DMS53 (cell line): ENCODE data around the gene KIAA0930.
"Not testable (repeated sequence)": the region's sequence is repeated elsewhere in the genome, so short reads cannot be mapped to it uniquely, and the experiment has no call there.

ENCODE experiments used
- DNase-seq: peaks from one replicate; lab custom pipeline; 2025; lab: John Stamatoyannopoulos, UW

Gene KIAA0930

DNA sequence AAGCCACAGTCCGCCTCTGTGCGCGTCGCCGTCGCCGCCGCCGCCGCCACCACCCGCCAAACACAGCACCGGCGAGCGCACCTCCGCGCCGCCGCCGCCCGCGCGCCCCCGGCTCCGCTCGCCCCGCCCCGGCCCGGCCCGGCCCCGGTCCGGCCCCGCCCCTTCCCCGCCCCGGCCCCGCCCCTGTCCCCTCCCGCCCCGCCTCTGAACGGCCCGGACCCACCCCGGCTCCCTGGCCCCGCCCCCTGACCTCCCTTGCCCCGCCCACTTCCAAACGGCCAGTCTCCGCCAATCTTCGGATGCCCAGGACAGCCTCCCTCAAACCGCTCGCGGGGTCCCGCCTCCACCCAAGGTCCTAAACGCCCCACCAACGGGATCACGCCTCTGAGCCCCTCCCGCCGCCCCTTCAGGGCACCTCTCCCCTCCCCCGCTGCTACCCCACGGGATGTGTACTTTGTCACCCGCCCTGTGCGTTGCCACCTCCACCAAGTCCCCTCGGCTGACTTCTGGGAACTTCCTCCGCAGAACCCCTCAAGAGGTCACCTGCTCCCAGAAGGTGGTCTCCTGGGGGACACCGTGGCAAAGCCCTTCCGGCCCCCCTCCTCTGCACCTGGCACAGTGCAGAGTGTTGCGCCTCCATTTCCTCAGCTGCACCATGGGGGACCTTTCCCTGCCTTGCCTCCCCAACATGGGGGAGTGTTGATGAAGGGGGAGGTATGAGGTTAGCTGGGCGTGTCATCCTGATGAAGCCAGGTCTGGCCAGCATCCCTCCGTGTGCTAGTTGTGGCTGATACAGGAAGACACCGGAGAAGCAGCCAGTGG lies at the start of gene KIAA0930:
Gene KIAA0930, minus strand, starts transcription at position 85 of the 822 bp plus-strand sequence. CDS start 191 bp downstream, outside the sequence.
- DNase-seq: peak; percentile 86

DNA sequence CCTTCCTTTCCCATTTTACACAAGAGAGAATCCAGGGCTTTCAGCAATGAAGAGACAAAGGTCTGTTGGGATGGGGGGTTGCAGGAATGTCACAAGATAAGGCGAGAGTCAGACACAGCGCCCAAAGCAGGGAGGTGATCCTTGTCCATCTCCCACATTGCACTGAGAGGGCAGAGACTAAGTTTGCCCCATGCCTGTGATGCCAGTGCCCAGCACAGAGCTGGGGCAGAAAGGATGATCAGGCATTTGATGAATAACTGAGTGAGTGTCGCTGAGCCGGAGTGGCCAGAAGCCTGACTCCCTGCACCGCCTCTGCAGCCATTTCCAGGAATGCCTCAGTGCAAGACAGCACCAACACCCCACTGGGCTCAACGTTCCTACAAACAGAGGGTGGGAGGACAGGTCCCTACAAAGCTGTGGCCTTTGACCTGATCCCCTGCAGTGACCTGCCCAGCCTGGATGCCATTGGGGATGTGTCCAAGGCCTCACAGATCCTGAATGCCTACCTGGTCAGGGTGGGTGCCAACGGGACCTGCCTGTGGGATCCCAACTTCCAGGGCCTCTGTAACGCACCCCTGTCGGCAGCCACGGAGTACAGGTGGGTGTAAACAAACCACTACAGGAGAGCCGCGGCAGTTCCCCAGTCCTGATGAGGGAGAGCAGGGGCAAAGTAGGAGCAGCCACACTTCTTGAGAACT lies 46.3 kb upstream of the KIAA0930 start:
- DNase-seq: no peak

DNA sequence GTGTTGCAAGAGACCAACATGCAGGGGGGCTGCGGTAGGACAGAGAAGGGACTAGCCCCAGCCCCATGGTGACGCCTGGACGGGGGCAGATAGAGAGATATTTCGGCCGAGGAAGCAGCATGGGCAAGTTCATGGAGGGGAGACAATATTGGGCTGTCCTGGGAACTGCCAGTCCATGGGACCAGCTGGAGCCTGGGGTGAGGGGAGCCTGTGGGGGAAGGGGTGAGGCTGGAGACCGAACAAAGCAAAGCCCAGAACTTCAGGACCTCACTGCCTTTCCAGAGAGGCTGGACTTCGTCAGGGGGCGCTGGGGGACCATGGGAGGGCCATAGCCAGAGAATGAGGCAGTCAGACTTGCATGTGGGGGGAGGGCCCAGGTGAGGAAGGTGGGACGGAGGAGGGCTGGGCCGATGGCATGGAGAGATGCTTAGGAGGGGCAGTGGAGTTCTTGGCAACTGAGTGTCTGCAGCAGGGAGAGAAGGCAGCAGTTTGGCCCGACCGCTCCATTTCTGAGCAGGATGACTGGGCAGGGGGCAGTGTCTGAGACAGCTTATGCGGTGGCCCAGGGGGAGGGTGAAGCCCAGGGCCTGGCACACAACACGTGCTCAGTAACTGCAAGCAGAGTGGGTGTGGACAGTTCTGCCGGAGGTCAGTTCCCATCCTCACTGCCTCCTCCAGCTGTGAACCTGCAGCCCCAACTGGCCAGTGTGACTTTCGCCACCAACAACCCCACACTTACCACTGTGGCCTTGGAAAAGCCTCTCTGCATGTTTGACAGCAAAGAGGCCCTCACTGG lies 44.8 kb upstream of the KIAA0930 start:
- DNase-seq: peak; percentile 25

DNA sequence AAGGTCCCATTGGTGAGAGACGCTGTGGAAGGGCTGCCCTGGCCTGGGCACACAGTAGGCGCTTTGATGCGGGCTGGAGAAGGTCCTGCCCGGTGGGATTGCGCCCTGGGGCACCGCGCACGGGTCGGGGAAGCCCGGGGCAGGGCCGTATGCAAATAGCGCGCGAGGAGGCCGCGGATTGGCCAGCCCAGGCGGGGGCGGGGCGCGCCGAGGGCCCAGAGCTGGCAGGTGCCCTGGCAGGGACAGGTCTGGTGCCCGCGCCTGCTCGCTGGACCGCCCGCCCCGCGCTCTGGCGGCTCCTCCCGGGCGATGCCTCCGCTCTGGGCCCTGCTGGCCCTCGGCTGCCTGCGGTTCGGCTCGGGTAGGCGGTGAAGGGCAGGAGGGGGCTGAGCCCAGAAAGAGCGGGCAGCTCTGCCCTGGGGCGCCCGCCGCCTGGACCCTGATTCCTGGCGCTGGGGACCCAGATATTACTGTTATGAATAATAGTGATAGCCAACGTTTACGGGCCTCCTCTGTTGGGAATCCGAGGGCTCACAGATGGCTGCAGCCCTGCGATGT lies 44.1 kb upstream of the KIAA0930 start, which contains the start of gene UPK3A:
Gene UPK3A, plus strand, starts transcription at position 245 of the 558 bp plus-strand sequence. Its CDS starts 65 bp downstream, at position 310.
- peak; percentile 93 for DNase-seq

DNA sequence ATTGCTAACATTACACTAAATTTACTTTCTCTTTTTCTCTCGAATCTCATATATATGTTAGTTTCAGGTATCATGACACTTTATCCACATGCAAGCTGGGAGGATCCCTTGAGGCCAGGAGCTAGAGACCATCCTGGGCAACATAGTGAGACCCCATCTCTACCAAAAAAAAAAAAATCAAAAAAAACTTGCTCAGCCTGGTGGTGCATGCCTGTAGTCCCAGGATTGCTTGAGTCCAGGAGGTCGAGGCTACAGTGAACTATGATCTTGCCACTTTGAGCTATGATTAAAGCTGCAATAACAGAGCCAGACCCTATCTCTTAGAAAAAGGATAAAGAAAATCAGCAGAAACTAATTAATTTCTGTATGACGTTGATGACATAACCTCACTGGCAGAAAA lies 40.3 kb upstream of the KIAA0930 start:
- DNase-seq: no peak

DNA sequence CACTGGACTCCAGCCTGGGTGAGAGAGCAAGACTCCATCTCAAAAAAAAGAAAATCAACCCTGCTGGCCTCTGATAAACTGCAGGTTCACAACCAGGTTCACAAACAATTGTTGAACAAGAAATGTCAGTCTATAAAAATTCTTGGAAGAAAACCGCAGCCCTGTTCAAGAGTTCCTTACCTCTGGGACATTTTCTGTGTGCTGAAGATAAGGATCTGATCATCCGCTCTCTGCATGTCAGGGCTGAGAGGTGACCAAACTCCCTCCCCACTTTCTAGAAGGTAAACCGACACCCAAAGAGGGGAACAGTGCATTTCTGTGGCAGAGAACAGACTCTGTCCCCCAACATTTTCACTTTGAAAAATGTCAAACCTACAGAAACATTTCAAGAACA lies 39.9 kb upstream of the KIAA0930 start:
- DNase-seq: no peak

DNA sequence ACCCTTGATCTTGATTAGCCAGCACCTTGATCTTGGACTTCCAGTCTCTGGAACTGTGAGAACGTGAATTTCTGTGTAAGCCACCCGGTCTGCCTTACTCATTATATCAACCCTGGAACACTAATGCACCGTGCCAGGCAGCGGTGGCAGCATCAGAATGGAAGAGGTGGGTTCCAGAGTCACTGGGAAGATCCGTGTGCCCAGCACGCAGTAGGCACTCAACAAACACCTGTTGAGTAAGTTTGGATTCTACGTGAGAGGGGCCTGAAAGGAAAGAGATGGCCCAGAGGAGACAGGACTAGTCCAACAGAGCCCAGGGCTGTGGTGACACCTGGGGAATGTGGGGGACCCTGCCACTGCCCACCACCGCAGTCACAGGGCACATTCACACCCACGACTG lies 37.4 kb upstream of the KIAA0930 start:
- no peak for DNase-seq

DNA sequence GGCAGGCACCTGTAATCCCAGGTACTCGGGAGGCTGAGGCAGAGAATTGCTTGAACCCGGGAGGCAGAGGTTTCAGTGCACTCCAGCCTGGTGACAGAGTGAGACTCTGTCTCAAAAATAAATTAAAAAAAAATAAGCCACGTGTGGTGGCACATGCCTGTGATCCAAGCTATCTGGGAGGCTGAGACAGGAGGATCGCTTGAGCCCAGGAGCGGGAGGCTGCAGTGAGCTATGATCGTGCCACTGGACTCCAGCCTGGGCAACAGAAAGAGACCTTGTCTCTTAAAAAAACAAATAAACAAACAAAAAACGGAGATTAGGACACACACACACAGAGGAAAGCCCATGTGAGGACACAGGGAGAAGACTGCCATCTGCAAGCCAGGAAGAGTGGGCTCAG lies 37.0 kb upstream of the KIAA0930 start:
- DNase-seq: not testable (repeated sequence)

DNA sequence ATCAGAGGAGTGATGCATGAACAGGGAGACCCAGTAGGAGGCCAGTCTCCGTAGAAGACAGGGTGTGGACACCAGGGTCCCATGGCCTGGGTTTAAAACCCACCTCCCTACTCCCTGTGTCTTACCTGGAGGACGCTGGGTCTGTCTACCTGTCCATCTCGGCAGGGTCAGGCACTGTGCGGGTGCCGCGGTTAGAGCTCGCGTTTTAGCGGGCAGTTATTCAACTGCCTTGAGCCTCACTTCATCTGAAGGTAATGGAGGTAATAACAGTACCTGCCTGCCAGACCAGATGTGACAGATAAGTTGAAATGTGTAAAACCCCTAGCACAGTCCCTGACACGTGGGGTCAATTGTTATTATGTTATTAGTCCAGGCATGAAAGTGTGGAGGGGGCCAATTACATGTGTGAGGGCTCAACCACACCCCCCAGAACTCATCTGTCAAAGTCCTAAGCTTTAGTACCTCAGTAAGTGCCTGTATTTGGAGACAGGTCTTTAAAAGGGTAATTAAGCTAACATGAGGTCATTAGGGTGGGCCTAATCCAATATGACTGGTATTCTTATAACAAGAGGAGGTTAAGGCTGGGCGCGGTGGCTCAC lies 35.9 kb upstream of the KIAA0930 start:
- DNase-seq: no peak

DNA sequence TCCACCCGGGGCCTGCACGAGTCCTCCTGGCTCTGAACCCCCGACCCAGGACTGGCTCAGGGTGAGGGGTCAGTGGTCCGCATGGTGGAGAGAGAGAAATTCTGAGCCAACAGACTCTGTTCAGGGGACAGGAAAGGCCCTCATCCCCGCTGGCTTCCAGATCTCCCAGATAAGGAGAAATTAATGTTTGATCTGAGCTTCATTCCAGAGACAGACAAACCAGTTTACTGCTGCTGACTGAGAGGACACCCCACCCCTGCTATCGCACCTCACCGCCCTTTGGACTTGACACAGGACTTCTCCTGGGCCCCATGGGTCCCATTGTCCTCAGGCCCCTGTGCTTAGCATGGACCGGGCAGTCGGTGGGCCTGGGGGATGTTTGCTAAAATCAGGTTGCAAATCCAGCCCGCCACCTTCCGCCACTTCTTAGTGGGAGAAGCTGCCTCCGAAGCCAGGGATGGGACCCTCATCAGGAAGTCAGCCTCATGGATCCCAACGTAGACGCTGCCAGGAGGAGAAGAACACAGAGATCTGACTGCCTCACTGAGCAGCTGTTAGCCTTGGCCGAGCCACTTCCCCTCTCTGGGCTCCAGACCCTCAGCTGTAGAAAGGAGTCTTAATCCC lies 32.9 kb upstream of the KIAA0930 start:
- DNase-seq: no peak

DNA sequence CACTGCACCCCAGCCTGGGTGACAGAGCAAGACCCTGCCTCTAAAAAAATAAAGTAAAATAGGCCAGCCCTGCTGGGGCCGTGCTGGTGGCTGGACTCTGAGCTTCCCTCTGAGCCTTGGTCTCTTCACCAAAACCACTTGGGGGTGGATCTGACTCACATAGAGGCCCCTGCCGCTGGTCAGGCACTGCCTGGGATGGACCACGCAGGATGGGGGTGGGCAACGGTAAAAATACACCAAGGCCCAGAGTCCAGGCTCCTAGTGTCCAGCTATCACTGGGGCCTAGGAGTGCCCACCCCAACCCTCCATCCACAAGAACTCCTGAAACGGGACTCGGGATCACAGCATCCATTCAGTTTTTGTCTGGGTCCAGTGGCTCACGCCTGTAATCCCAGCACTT lies 31.8 kb upstream of the KIAA0930 start:
- DNase-seq: no peak

DNA sequence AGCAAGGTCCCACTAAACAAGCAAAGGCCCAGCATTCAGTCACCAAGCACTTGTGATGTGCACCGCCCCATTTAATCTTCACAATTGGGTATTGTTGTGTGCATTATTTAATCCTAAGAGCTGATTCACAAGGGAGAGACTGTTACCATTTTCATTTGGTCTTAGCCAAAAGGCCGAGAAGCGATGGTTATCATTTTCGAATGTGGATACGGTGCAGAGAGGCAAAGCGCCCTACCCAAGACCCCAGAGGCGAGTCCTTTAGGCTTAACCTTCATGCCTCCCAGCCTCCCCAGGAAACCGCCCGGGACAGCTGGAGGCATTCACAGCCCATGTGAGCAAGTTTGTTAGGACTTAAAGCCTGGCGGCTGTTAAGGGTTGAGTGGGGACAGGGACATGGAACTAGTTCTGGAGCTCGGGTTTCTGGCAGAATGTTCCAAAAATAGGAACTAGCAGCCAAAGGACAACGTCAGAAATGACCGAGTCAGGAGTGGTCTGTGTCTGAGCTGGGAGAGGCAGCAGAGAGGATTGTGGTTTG lies 31.0 kb upstream of the KIAA0930 start:
- DNase-seq: no peak

DNA sequence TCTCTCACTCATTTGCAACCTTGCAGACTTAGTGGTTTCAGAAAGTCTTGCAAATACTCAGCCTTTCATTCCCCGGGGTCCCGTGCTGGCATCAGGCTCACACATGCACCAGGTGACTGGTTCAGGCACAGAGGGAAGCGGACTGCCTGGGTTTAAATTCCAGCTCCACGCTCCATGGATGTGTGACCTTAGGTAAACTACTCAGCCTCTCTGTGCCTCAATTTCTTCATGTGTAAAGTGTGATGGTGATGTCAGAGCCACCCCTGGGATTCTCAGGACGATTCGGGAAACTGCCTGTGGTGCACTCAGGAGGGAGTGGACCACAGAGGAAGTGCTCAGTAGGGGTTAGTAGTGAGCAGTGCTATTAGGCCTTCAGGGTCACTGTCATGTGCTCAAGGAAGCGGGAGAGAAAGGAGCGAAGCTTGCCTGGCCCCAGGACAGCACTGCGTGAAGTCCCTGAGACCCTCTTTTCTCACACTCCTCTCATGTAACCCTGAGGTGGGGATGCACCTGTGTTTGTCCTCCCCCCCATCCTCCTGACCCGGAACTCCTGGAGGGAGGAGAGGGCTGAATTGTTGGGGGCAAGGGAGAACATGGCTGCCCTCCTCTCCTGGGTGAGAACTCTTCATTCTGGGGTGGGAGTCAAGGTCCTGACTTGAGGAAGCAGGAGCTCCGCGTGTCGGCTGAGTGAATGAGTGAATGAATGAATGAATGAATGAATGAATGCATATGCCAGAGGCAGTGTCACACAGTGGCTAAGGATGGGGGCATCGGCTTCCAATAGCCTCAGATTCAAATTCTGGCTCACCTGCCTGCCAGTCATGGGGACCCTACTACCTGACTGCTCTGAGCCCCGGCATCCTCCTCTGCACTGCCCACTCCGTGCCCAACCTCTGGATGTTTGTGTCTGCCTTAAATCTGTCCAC lies 29.7 kb upstream of the KIAA0930 start:
- no peak for DNase-seq

DNA sequence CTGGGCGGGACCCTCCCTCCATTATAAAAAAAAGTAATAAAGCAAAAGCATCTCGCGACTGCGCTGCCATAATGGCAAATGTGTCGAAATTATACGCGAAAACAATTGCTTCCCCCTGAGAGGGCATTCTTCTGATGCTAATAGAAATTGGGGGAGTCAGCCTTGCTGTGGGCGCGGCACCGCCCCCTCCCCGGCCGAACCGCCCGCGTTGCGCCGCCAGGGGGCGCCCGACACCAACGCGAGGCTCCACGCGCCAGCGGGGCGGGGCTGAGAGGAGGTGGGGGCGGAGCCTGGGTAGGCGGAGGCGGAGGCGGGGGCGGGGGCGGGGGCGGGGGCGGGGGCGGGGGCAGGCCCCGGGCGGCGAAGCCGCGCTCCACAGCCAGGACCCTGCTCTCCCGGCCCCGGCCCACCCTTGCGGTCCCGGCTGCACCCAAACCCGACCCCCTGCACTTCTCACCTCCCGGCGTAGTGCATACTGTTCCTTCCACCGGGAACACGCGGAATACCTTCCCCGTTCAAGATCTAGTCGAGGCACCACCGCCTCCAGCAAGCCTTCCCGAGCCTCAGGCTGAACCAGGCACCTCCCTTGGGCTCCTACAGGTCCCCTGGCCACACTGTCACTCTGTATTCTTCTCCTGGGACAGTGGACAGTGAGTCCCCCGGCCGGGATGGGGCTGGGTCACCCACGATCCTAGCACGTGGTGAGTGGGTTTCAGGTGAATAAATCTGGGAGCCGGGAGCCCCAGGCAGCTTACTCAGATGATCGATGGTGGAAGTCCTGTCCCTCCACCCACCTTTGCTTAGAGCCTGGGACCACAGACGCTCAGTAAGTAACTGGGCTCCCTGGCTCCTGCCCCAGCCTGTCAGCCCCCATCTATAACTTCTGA lies 28.5 kb upstream of the KIAA0930 start:
- DNase-seq: peak; percentile 76

DNA sequence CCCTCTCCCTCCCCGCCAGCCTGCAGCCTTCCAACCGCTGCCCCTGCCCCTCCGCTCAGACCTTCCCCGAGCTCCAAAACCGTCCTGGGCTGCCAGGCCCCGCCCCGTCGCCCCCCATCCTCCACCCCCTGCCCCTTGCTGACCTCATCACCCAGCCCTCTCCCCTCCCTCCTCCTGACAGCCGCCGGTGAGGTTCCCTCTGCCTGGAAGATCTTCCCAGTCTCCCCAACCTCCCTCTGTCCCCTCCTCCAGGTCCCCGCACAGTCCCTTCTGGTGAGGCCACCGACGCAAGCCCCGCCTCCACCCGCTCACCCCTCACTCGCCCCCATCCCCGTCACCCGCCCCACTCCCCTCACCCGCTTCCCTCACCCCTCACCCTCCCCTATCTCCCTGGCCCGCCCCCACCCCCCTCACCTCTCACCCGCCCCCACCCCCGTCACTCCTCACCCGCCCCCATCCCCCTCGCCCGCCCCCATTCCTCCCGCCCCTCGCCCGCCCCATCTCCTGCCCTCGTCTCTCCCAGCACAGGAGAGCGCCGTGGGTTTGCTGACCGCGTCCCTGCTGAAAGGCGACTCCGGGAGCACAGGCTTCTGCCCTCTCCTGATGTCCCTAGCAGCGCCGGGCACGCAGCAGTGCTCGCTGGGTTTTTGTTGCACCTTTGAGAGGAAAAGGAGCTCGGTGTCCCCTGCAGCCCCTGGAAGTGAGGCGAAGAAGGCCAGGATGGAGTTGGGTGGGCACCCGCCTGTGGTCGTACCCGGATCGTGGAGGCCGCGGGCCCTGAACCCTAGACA lies 27.7 kb upstream of the KIAA0930 start:
- DNase-seq: peak; percentile 75

DNA sequence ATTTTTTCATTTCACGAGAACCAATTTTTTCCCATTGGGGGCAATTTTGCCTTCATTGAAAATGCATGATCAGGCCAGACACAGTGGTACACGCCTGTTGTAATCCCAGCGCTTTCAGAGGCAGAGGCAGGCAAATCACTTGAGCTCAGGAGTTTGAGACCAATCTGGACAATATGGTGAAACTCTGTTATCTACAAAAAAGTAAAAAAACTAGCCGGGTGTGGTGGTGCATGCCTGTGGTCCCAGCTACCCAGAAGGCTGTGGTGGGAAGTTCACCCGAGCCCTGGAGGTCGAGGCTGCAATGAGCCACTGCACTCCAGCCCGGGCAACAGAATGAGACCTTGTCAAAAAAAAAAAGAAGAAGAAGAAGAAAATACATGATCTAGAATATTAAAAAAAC lies 24.8 kb upstream of the KIAA0930 start:
- no peak for DNase-seq

DNA sequence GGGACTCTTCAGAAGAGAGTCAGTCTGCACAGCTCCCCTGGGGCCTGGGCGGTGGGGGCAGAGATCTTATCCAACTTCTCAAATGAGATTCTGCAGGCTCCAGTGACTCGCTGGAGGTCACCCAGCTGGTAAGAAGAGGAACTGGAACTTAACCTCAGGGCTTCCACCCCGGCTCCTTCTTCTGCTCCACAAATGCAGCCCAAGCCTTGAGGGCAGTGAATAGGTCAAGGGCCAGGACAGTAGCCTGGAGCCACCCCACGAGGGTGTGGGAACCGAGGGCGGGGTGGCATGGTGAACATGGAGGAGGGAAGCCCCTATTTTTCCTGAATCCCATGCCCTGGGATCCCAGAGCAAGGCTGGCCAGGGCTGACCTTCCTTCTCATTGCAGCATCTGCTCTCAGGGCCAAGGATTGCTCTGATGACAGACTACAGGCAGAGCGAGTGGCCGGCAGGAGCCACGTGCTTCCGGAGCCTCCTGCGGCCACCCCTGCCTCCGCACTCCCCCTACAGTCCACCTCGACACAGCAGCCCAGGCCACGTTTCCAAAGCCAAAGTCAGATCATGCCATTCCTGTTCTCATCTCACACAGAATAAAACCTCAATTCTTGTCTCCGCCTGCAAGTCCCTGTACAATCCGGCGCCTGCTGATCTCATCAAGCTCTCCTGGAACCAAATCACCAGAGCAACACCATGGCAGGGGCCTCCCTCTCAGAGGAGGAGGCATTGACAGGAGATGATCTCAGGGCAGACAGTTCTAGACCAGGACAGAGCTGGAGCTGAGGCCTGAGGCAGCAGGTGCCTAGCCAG lies 23.0 kb upstream of the KIAA0930 start:
- peak; percentile 89 for DNase-seq
